Neural cell (in vitro differentiated cells): Measurements from ENCODE around the gene PNPLA3. TPM values are rescaled to one million over a fixed set of nuclear protein-coding genes. Genes with fewer than 3 reads are reported as not detected.

Experiments used
- H2AFZ ChIP-seq: fragments of 200-600, 300-800 bp; sonication (generic), shearing (Covaris generic); 2 replicates; pipeline ENCODE4 v1.6.0; 2014; ENCODE audit warnings: low read depth, mild to moderate bottlenecking, antibody characterized with exemption, low read length, moderate library complexity
- H3F3A ChIP-seq: fragments of 200-600 bp; shearing (Covaris generic); 2 replicates; pipeline ENCODE4 v1.6.1; 2016; ENCODE audit warnings: mild to moderate bottlenecking, moderate library complexity, mixed read lengths, antibody characterized with exemption, low read length; ENCODE audit not compliant: insufficient read depth, poor library complexity, severe bottlenecking
- H3K27ac ChIP-seq: fragments of 200-600, 300-800 bp; sonication (generic), shearing (Covaris generic); 2 replicates; pipeline ENCODE4 v1.5.1; 2014; ENCODE audit warnings: mild to moderate bottlenecking, low read length, moderate library complexity
- H3K27me3 ChIP-seq: fragments of 300-800, 200-600 bp; sonication (generic), shearing (Covaris generic); 2 replicates; pipeline ENCODE4 v1.6.0; 2014; ENCODE audit warnings: mild to moderate bottlenecking, low read depth, low read length, moderate library complexity; ENCODE audit not compliant: insufficient read depth
- H3K36me3 ChIP-seq: fragments of 300-800, 200-600 bp; sonication (generic), shearing (Covaris generic); 2 replicates; pipeline ENCODE4 v1.5.1; 2014; ENCODE audit warnings: mild to moderate bottlenecking, antibody characterized with exemption, low read length, moderate library complexity; ENCODE audit not compliant: insufficient read depth
- H3K4me2 ChIP-seq: fragments of 300-800, 200-600 bp; sonication (generic), shearing (Covaris generic); 2 replicates; pipeline ENCODE4 v1.6.0; 2014; ENCODE audit warnings: mild to moderate bottlenecking, low read length
- H3K4me3 ChIP-seq: fragments of 300-800, 200-600 bp; sonication (generic), shearing (Covaris generic); 2 replicates; pipeline ENCODE4 v1.5.1; 2014; ENCODE audit warnings: mild to moderate bottlenecking, low read length, moderate library complexity
- H3K79me2 ChIP-seq: fragments of 200-600 bp; shearing (Covaris generic); replicated peaks from 2 replicates; pipeline ENCODE4 v1.6.0; 2014; ENCODE audit warnings: mild to moderate bottlenecking, low read length, moderate library complexity; ENCODE audit not compliant: insufficient read depth
- H3K9ac ChIP-seq: fragments of 300-800, 200-600 bp; sonication (generic), shearing (Covaris generic); 2 replicates; pipeline ENCODE4 v1.6.1; 2016; ENCODE audit warnings: mild to moderate bottlenecking, low read length, mixed read lengths
- H3K9me2 ChIP-seq: fragments of 200-600 bp; shearing (Covaris generic); 2 replicates; pipeline ENCODE4 v1.6.1; 2016; ENCODE audit warnings: mild to moderate bottlenecking, low read length, mixed read lengths; ENCODE audit not compliant: insufficient read depth
- H3K9me3 ChIP-seq: fragments of 200-600, 300-800 bp; sonication (generic), shearing (Covaris generic); 2 replicates; pipeline ENCODE4 v1.6.1; 2016; ENCODE audit warnings: mild to moderate bottlenecking, mixed run types, low read length, moderate library complexity, mixed read lengths
- H4K20me1 ChIP-seq: fragments of 200-600 bp; shearing (Covaris generic); 2 replicates; pipeline ENCODE4 v1.6.1; 2016; ENCODE audit warnings: mild to moderate bottlenecking, mixed run types; ENCODE audit not compliant: insufficient read depth
- EP300 ChIP-seq: fragments of 450-650 bp; conservative IDR thresholded peaks from 2 replicates; pipeline ENCODE4 v1.6.1; 2014; ENCODE audit warnings: antibody characterized with exemption, mild to moderate bottlenecking, moderate library complexity; ENCODE audit not compliant: poor library complexity, severe bottlenecking
- EZH2 ChIP-seq: fragments of 200-600, 300-800 bp; shearing (Covaris generic), sonication (generic); IDR thresholded peaks from 2 replicates; pipeline ENCODE4 v1.6.1; 2014; ENCODE audit warnings: antibody characterized with exemption, low read length, borderline replicate concordance, mild to moderate bottlenecking; ENCODE audit not compliant: insufficient read depth, poor library complexity, severe bottlenecking
- MXI1 ChIP-seq: fragments of 450-650 bp; conservative IDR thresholded peaks from 2 replicates; pipeline ENCODE4 v1.6.1; 2014; ENCODE audit warnings: antibody characterized with exemption, mild to moderate bottlenecking; ENCODE audit not compliant: poor library complexity, severe bottlenecking
- POLR2AphosphoS5 ChIP-seq: IDR thresholded peaks from 2 replicates; pipeline ENCODE4 v1.6.1; 2012
- RAD21 ChIP-seq: fragments of 450-650 bp; conservative IDR thresholded peaks from 2 replicates; pipeline ENCODE4 v1.6.1; 2014; ENCODE audit warnings: antibody characterized with exemption, mild to moderate bottlenecking, moderate library complexity
- SMC3 ChIP-seq: fragments of 450-650 bp; conservative IDR thresholded peaks from 2 replicates; pipeline ENCODE4 v1.6.1; 2014; ENCODE audit warnings: antibody characterized with exemption, mild to moderate bottlenecking, moderate library complexity; ENCODE audit not compliant: poor library complexity
- TAF1 ChIP-seq: IDR thresholded peaks from 2 replicates; pipeline ENCODE4 v1.6.1; 2012; ENCODE audit warnings: low read depth
- polyA plus RNA-seq: library from polyadenylated mRNA; depleted of rRNA; stranded (reverse); fragments of >200 nt; gene quantifications from 2 replicates; pipeline ENCODE4 v1.2.3, GENCODE V29; 2014
- TF ChIP-seq, protein P1 (sequence below): fragments of 450-650 bp; IDR thresholded peaks from 2 replicates; pipeline ENCODE4 v1.5.1; 2014; ENCODE audit warnings: antibody characterized with exemption, mild to moderate bottlenecking, moderate library complexity; ENCODE audit not compliant: poor library complexity, severe bottlenecking
- TF ChIP-seq, protein P2 (sequence below): IDR thresholded peaks from 2 replicates; pipeline ENCODE4 v1.6.1; 2012; ENCODE audit warnings: borderline replicate concordance

Gene PNPLA3
- polyA plus RNA-seq, 1 donor from 2014 or later: 6.5 TPM

DNA sequence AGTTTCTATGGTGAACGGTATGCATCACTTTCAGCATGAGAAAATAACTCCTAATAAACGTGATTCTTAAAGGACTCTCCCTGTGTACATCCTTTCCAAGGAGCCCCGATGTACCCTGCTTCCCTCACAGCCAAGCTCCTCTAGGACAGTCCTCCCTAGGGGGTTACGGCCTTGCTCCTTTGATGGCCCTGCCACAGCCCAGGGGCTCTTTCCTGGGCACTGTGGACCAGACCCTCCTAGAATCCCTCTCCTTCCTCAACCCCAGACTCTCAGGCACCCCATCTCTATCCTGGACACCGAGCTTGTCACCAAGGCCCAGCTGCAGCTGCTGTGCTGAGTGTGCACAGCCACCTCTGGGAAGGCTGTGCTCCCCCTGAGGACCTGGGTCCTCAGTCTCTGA lies 27.8 kb downstream of the PNPLA3 start:
- Histone ChIP-seq H3K79me2 (peaks cover 6% of the 10 kb centered on the region), H3K9me3 (no peaks in the 10 kb centered on the region), H3K9ac (no peak overlapping the region), H3K9me2 (no peaks in the 10 kb centered on the region), H3K4me3 (no peak overlapping the region), H3K27ac (no peak overlapping the region), H3K4me2 (no peak overlapping the region), H3F3A (no peaks in the 10 kb centered on the region), H3K27me3 (no peaks in the 10 kb centered on the region), H4K20me1 (no peaks in the 10 kb centered on the region), H3K36me3 (no peaks in the 10 kb centered on the region), H2AFZ (no peak overlapping the region)
- TF ChIP-seq RAD21: no peak
- TF ChIP-seq POLR2AphosphoS5: no peak
- no peak for TF ChIP-seq EZH2
- TF ChIP-seq, protein P1, sequence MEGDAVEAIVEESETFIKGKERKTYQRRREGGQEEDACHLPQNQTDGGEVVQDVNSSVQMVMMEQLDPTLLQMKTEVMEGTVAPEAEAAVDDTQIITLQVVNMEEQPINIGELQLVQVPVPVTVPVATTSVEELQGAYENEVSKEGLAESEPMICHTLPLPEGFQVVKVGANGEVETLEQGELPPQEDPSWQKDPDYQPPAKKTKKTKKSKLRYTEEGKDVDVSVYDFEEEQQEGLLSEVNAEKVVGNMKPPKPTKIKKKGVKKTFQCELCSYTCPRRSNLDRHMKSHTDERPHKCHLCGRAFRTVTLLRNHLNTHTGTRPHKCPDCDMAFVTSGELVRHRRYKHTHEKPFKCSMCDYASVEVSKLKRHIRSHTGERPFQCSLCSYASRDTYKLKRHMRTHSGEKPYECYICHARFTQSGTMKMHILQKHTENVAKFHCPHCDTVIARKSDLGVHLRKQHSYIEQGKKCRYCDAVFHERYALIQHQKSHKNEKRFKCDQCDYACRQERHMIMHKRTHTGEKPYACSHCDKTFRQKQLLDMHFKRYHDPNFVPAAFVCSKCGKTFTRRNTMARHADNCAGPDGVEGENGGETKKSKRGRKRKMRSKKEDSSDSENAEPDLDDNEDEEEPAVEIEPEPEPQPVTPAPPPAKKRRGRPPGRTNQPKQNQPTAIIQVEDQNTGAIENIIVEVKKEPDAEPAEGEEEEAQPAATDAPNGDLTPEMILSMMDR: no peak

DNA sequence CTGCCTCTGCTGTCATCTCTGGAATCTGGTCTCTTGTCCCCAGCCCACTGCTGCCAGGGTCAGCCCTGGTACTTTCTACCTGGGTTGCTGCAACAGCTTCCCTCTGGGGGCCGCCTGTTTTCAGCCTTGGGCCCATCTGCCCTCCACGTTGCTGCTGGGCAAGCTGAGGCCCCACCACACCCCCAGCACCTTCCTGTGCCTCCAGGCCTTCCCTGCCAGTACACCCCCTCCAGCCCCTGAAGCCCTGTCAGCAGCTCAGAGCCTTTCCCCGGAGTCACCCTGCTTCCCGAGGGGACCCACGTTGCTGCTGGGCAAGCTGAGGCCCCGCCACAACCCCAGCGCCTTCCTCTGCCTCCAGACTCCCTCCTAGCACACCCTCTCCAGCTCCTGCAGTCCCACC lies 28.4 kb downstream of the PNPLA3 start:
- H3K36me3 ChIP-seq: no peaks in the 10 kb centered on the region
- peaks cover 12% of the 10 kb centered on the region for H3K79me2 ChIP-seq
- no peaks in the 10 kb centered on the region for H4K20me1 ChIP-seq
- H3K9ac ChIP-seq: no peak overlapping the region
- H3F3A ChIP-seq: no peaks in the 10 kb centered on the region
- H3K9me2 ChIP-seq: no peaks in the 10 kb centered on the region
- no peak overlapping the region for H2AFZ ChIP-seq
- no peaks in the 10 kb centered on the region for H3K9me3 ChIP-seq
- no peak overlapping the region for H3K27ac ChIP-seq
- no peaks in the 10 kb centered on the region for H3K27me3 ChIP-seq
- no peak overlapping the region for H3K4me2 ChIP-seq
- no peak overlapping the region for H3K4me3 ChIP-seq
- no peak for TF ChIP-seq POLR2AphosphoS5
- TF ChIP-seq, protein P1: no peak
- TF ChIP-seq EP300: no peak
- no peak for TF ChIP-seq TAF1
- no peak for TF ChIP-seq MXI1
- TF ChIP-seq RAD21: no peak
- TF ChIP-seq SMC3: no peak
- no peak for TF ChIP-seq EZH2
- TF ChIP-seq, protein P2, sequence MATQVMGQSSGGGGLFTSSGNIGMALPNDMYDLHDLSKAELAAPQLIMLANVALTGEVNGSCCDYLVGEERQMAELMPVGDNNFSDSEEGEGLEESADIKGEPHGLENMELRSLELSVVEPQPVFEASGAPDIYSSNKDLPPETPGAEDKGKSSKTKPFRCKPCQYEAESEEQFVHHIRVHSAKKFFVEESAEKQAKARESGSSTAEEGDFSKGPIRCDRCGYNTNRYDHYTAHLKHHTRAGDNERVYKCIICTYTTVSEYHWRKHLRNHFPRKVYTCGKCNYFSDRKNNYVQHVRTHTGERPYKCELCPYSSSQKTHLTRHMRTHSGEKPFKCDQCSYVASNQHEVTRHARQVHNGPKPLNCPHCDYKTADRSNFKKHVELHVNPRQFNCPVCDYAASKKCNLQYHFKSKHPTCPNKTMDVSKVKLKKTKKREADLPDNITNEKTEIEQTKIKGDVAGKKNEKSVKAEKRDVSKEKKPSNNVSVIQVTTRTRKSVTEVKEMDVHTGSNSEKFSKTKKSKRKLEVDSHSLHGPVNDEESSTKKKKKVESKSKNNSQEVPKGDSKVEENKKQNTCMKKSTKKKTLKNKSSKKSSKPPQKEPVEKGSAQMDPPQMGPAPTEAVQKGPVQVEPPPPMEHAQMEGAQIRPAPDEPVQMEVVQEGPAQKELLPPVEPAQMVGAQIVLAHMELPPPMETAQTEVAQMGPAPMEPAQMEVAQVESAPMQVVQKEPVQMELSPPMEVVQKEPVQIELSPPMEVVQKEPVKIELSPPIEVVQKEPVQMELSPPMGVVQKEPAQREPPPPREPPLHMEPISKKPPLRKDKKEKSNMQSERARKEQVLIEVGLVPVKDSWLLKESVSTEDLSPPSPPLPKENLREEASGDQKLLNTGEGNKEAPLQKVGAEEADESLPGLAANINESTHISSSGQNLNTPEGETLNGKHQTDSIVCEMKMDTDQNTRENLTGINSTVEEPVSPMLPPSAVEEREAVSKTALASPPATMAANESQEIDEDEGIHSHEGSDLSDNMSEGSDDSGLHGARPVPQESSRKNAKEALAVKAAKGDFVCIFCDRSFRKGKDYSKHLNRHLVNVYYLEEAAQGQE: no peak
